Raji (cell line): ENCODE measurements around the gene LGI2.

ENCODE experiments used
- POLR2A ChIP-seq: IDR thresholded peaks from 2 replicates; pipeline ENCODE4 v1.6.1; 2011; ENCODE audit warnings: low read depth, low read length, control low read depth; ENCODE audit not compliant: insufficient read depth

The LGI2 gene

GRCh38 chr4:25030277-25031076 lies at the start of gene LGI2:
Gene LGI2 (minus strand): TSS chr4:25030946. CDS start chr4:25030693, 253 bp downstream.
- TF ChIP-seq POLR2A, result no peak

- TF ChIP-seq POLR2A, result no peak
Measured at GRCh38 chr4:25078523-25078922, 47.8 kb upstream of the LGI2 start.

- TF ChIP-seq POLR2A, result no peak
Measured at GRCh38 chr4:25076625-25077398, 46.1 kb upstream of the LGI2 start.

GRCh38 chr4:25075851-25076250 lies 45.1 kb upstream of the LGI2 start:
- TF ChIP-seq POLR2A, result no peak

GRCh38 chr4:25075129-25075528 lies 44.4 kb upstream of the LGI2 start:
- no peak for TF ChIP-seq POLR2A

GRCh38 chr4:25070545-25070944 lies 39.8 kb upstream of the LGI2 start:
- TF ChIP-seq POLR2A, result no peak

- TF ChIP-seq POLR2A, result no peak
Measured at GRCh38 chr4:25069014-25069413, 38.3 kb upstream of the LGI2 start.

- no peak for TF ChIP-seq POLR2A
Measured at GRCh38 chr4:25068386-25068785, 37.6 kb upstream of the LGI2 start.

GRCh38 chr4:25065932-25066590 lies 35.3 kb upstream of the LGI2 start:
- TF ChIP-seq POLR2A, result no peak

- no peak for TF ChIP-seq POLR2A
Measured at GRCh38 chr4:25065431-25065858, 34.7 kb upstream of the LGI2 start.

GRCh38 chr4:25063116-25063515 lies 32.4 kb upstream of the LGI2 start:
- TF ChIP-seq POLR2A, result no peak

GRCh38 chr4:25062098-25062497 lies 31.4 kb upstream of the LGI2 start:
- no peak for TF ChIP-seq POLR2A

- no peak for TF ChIP-seq POLR2A
Measured at GRCh38 chr4:25061602-25062001, 30.9 kb upstream of the LGI2 start.

- no peak for TF ChIP-seq POLR2A
Measured at GRCh38 chr4:25060963-25061340, 30.2 kb upstream of the LGI2 start.

- no peak for TF ChIP-seq POLR2A
Measured at GRCh38 chr4:25060241-25060962, 29.7 kb upstream of the LGI2 start.
